ENCODE results near the gene MYO7A.

- TF ChIP-seq CTCF (IDR thresholded peaks at IDR 0.05; ENCODE audit: low read depth, low read length, poor library complexity, severe bottlenecking) (no peak), EZH2phosphoT487 (IDR thresholded peaks at IDR 0.05; ENCODE audit: borderline replicate concordance, low read length) (no peak)
These were observed 13.4 kb downstream of the MYO7A start for GRCh38 chr11:77141475-77141874.
